ENCODE results near the gene SLC37A3.

DNA sequence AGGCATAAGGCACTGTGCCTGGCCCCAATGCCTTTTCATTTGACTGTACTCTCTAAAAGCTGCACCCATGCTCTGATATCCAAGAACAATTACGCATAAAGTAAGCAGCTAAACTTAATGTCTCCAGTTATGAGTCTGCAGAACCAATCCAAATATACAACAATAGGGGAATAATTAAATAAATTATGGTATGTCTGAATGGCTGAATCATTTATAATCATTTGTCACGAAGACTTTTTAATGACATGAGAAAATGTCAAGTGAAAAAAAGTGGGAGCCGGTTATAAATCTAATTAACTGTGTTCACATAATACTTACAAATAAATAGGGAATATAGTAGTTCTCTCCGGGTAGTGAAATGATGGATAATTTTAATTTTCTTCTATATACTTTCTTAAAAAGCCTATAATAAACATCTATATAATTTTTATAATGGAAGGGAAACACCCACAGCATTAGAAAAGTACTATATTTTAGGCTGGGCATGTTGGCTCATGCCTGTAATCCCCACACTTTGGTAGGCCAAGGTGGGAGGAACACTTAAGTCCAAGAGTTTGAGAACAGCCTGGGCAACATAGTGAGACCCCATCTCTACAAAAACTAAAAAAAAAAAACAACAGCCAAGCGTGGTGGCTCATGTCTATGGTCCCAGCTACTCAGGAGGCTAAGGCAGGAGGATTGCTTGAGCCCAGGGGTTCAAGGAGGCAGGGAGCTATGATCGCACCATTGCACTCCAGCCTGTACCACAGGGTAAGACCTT lies 14.2 kb downstream of the SLC37A3 start:
- TF ChIP-seq RNF2 (IDR thresholded peaks at IDR 0.05; ENCODE audit: borderline replicate concordance, low read depth) (no peak), POLR2A (IDR thresholded peaks at IDR 0.05; ENCODE audit: low read length) (no peak), RFX5 (IDR thresholded peaks at IDR 0.05) (no peak), BHLHE40 (IDR thresholded peaks at IDR 0.05; ENCODE audit: low read depth, low read length) (no peak), RAD21 (conservative IDR thresholded peaks at IDR 0.05 in 1 of 2, IDR thresholded peaks at IDR 0.05 in 1 of 2) (no peak)
- TF ChIP-seq, protein P1, sequence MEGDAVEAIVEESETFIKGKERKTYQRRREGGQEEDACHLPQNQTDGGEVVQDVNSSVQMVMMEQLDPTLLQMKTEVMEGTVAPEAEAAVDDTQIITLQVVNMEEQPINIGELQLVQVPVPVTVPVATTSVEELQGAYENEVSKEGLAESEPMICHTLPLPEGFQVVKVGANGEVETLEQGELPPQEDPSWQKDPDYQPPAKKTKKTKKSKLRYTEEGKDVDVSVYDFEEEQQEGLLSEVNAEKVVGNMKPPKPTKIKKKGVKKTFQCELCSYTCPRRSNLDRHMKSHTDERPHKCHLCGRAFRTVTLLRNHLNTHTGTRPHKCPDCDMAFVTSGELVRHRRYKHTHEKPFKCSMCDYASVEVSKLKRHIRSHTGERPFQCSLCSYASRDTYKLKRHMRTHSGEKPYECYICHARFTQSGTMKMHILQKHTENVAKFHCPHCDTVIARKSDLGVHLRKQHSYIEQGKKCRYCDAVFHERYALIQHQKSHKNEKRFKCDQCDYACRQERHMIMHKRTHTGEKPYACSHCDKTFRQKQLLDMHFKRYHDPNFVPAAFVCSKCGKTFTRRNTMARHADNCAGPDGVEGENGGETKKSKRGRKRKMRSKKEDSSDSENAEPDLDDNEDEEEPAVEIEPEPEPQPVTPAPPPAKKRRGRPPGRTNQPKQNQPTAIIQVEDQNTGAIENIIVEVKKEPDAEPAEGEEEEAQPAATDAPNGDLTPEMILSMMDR (IDR thresholded peaks at IDR 0.05) = no peak
- TF ChIP-seq, protein P2, sequence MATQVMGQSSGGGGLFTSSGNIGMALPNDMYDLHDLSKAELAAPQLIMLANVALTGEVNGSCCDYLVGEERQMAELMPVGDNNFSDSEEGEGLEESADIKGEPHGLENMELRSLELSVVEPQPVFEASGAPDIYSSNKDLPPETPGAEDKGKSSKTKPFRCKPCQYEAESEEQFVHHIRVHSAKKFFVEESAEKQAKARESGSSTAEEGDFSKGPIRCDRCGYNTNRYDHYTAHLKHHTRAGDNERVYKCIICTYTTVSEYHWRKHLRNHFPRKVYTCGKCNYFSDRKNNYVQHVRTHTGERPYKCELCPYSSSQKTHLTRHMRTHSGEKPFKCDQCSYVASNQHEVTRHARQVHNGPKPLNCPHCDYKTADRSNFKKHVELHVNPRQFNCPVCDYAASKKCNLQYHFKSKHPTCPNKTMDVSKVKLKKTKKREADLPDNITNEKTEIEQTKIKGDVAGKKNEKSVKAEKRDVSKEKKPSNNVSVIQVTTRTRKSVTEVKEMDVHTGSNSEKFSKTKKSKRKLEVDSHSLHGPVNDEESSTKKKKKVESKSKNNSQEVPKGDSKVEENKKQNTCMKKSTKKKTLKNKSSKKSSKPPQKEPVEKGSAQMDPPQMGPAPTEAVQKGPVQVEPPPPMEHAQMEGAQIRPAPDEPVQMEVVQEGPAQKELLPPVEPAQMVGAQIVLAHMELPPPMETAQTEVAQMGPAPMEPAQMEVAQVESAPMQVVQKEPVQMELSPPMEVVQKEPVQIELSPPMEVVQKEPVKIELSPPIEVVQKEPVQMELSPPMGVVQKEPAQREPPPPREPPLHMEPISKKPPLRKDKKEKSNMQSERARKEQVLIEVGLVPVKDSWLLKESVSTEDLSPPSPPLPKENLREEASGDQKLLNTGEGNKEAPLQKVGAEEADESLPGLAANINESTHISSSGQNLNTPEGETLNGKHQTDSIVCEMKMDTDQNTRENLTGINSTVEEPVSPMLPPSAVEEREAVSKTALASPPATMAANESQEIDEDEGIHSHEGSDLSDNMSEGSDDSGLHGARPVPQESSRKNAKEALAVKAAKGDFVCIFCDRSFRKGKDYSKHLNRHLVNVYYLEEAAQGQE (IDR thresholded peaks at IDR 0.05) = no peak
